ENCODE measurements around the gene MARCHF5.

DNA sequence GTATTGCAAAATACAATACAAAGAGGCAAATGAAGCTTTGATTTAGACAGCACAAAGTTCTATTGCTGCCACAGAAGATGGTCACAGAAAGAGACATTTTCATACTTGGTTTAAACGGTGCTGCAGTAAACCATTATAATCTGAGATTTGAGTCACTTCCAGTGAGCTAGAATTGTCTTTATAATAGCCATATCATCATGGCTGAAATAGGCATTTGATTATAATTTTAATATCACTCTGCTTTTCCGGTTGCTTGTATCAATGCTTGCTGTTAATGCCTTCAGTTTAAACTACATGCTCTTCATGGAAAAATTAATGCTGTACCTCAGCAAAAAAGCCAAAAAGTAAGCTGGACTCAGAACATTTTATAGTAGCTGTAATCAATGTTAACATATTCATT is 48.6 kb upstream of the MARCHF5 start:
- no peak for TF ChIP-seq ZNF274 (IDR thresholded peaks at IDR 0.05; ENCODE audit: low read depth, low read length)
- TF ChIP-seq YY1 (IDR thresholded peaks at IDR 0.05; ENCODE audit: insufficient read depth, insufficient read length), result no peak
- TF ChIP-seq SUZ12 (IDR thresholded peaks at IDR 0.05; ENCODE audit: extremely low read depth, insufficient read depth, insufficient read length), result no peak

Data from NT2/D1 (cell line).